Activated CD8-positive, alpha-beta memory T cell treated with anti-CD3 and anti-CD28 coated beads for 4 hours (primary cell): Measurements from ENCODE around the gene FHL1.

Experiments
- DNase-seq, 2 donors: peaks; one replicate each; pipeline ENCODE4 v3.0.0-alpha.2; 2020; ENCODE audit warnings: low read depth in 2 of 2

Gene FHL1

DNA sequence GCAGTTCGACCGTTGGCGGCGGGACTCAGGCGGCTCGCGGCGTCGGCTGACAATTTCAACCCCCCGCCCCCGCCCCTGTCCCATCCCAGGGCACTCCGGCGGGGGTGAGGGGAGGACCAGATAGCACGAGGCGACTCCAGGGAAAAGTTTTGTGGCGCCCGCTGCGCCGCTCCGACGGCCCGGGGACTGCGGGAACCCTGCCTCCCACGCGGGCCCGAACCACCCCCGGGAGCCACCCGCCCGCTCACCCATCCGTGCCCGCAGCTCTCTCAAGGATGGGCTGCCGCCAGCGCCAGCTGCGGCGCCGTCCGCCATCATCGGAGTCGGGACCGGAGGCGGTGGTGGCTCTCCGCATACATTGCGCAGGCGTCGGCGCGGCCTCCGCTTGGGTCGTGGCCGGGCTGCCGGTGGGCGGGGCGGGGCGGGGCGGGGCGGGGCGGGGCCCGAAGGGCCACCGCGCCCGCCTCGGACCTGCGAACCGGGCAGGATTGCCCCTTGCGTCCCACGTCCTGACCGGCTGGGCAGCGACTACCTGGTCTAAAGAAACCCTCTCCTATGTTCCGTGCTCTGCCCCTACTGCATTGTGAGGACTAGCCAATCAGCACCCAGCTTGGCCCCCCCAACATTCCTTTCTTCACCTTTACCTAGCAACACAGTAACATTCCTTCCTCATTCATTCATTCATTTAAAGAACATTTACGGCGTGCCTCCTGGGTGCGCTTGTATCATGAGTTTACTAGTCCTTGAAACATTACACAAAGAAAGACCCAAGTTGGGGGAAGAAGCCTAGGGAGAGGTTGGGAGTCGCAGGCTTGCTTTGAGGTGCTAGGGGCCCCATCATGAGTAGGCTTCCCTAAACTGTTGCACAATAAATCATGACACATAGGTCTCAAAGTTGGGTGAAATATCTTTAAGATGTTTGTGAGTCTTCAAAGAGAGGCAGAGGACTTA is 104.0 kb downstream of the FHL1 start, which contains the start of gene MAP7D3:
Gene MAP7D3, minus strand, starts transcription at position 360 of the 951 bp plus-strand sequence. Its CDS starts 42 bp downstream, at position 318.
- DNase-seq = peak; percentile 26 to 33

DNA sequence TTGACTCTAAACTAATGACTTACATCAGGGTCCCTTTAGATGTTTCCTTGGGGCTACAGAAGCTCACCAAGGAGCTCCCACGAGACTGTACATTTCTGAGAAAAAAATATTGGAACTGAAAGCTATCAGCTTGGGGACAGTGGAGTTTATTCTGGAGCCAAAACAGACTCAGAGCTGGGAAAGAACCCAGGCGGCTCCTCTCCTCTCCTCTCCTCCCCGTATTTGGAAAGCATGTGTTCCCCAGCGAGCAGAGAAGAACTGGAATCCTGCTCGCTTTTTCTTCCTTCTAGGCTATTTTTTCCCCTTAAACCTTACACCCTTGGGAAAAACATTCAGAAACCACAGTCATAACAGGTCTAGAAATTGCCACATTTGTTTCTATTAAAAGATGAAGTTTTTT is 108.2 kb downstream of the FHL1 start:
- no peak for DNase-seq

DNA sequence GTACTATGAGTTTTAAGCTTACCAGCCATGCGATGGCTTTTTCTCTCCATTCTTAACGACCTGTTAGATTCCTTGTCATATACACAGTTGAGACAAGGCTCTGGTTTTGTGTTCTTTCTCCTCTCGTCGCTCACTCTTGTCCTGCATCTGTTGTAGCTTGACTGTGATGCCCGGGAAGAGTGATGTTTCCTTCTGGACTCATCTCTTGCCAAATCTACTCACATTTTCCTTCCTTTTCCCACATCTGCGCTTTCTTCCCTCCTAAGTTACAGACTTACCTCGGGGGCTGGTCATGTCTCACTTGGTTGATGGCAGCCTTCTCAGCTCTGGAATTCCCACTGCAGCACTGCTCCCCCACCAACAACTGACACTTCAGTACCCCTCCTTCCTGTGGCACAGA is 108.7 kb downstream of the FHL1 start:
- DNase-seq = no peak

DNA sequence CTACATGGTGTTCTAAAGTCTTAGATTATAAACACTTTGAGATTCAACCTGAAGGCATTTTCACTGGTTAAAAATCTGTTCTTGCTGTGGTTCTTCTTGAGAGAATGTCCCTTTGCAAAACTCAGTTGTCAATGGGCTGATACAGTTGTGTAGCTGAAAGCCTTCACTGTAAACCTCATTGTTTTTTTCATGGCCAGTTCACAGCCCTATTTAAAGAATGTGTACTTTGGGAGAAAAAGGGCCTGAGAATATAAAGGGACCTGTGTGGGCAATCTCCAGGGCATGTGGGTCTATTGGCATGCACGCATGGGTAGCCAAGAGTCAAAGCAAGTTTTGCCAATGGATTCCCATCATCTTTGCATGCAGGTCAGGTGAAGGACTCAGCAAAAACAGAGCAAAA is 111.6 kb downstream of the FHL1 start:
- DNase-seq = no peak

DNA sequence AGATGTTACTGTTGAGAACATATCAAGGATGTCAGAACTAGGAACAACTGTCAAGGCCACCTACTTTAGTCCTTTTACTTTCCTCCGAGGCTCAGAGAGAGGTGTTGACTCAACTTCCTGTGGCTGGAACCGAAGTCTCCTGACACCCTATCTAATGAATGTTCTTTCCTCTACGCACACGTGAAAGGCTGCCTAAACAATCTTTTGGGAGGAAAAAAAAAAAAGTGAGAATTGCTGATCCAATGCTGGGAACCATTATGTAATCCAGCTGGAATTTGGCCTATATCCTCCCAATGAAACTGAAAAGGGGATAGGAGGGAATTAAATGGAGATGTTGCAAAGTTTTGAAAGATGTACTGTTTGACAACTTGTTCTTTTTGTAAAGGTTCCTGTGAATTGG is 112.2 kb downstream of the FHL1 start:
- DNase-seq = no peak

DNA sequence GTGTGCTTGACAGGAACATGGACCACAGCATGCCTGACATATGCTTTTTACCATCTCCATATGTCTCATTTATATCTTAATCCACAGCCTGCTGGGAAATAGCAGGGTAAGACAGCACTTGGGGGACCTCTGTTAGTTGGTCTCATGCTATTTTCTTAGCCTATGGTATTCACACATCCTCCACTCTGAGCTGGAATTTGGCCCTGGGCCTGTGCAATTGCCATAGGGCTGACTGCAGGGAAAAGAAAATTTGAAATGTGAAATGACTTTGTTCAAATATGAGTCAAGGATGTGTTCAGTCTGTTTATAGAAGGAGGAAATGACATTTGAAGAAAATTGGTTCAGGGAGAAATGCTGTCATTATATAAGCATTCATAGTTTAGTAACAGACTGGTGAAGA is 113.4 kb downstream of the FHL1 start:
- no peak for DNase-seq
